GM12872 (cell line): Measurements from ENCODE around the gene ARSJ.

ENCODE experiments used
- TF ChIP-seq, protein P1 (sequence below): IDR thresholded peaks from 3 replicates; pipeline ENCODE4 v1.5.1; 2011; ENCODE audit warnings: low read depth, mild to moderate bottlenecking, low read length, moderate library complexity; ENCODE audit not compliant: insufficient read depth

Gene ARSJ

GRCh38 chr4:113872426-113873260 lies 106.8 kb downstream of the ARSJ start:
- TF ChIP-seq, protein P1, sequence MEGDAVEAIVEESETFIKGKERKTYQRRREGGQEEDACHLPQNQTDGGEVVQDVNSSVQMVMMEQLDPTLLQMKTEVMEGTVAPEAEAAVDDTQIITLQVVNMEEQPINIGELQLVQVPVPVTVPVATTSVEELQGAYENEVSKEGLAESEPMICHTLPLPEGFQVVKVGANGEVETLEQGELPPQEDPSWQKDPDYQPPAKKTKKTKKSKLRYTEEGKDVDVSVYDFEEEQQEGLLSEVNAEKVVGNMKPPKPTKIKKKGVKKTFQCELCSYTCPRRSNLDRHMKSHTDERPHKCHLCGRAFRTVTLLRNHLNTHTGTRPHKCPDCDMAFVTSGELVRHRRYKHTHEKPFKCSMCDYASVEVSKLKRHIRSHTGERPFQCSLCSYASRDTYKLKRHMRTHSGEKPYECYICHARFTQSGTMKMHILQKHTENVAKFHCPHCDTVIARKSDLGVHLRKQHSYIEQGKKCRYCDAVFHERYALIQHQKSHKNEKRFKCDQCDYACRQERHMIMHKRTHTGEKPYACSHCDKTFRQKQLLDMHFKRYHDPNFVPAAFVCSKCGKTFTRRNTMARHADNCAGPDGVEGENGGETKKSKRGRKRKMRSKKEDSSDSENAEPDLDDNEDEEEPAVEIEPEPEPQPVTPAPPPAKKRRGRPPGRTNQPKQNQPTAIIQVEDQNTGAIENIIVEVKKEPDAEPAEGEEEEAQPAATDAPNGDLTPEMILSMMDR = no peak

DNA sequence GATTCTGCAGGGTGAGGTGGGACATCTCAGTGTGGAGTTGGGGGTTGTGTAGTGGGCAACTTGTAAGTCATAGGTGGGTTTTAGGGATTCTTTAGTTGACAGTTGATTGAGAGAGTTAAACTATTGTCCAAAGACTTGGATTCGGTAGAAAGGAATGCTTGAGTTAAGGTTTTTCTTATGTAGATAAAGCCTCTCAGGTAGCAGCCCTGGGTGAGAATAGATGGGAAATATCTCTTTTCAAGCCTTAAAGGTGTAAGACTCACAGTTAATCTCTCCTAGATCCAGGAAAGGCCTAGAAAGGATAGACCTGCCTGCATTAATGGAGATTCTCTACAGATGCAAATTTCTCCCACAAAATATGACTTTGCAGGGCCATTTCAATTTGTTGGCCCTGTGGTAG lies 108.4 kb downstream of the ARSJ start:
- TF ChIP-seq, protein P1 = no peak

GRCh38 chr4:113869743-113870375 lies 109.6 kb downstream of the ARSJ start:
- TF ChIP-seq, protein P1 = no peak

- TF ChIP-seq, protein P1 = no peak
These were observed 112.8 kb downstream of the ARSJ start for GRCh38 chr4:113866611-113867010.

GRCh38 chr4:113858924-113859323 lies 120.5 kb downstream of the ARSJ start:
- TF ChIP-seq, protein P1 = no peak

- TF ChIP-seq, protein P1 = no peak
These were observed 127.6 kb downstream of the ARSJ start for GRCh38 chr4:113851816-113852215.
